Effector memory CD8-positive, alpha-beta T cell (primary cell): ENCODE results near the gene ZNF74.
"Not testable (repeated sequence)": the region's sequence is repeated elsewhere in the genome, so short reads cannot be mapped to it uniquely, and the experiment has no call there.

Experiments
- ATAC-seq: fragments of 150-1000 bp; cut with Tn5 transposase; replicated peaks from 2 replicates; pipeline ENCODE4 v1.10.0; 2021; ENCODE audit warnings: mild to moderate bottlenecking, moderate library complexity
- DNase-seq, 3 experiments: peaks; one replicate each; pipeline ENCODE4 v3.0.0; 2021
- H3K27ac Mint-ChIP-seq, 2 donors: one replicate each; pipeline ENCODE4 v1.8.0; 2022; ENCODE audit warnings: mild to moderate bottlenecking in 2 of 2, mixed read lengths in 2 of 2, moderate library complexity in 2 of 2
- H3K27me3 Mint-ChIP-seq, 2 donors: one replicate each; pipeline ENCODE4 v1.8.0; 2022; ENCODE audit warnings: mixed read lengths in 2 of 2
- H3K36me3 Mint-ChIP-seq: one replicate; pipeline ENCODE4 v1.8.0; 2022; ENCODE audit warnings: mild to moderate bottlenecking, moderate library complexity, mixed read lengths; ENCODE audit not compliant: insufficient read depth
- H3K4me1 Mint-ChIP-seq, 2 donors: one replicate each; pipeline ENCODE4 v1.8.0; 2022; ENCODE audit warnings: low read depth in 2 of 2, mixed read lengths in 2 of 2
- H3K4me3 Mint-ChIP-seq, 2 donors: one replicate each; pipeline ENCODE4 v1.8.0; 2022; ENCODE audit warnings: mild to moderate bottlenecking in 2 of 2, mixed read lengths in 2 of 2, moderate library complexity in 2 of 2
- H3K9me3 Mint-ChIP-seq, 2 donors: one replicate each; pipeline ENCODE4 v1.8.0; 2022; ENCODE audit warnings: mixed read lengths in 2 of 2

ZNF74 gene

DNA sequence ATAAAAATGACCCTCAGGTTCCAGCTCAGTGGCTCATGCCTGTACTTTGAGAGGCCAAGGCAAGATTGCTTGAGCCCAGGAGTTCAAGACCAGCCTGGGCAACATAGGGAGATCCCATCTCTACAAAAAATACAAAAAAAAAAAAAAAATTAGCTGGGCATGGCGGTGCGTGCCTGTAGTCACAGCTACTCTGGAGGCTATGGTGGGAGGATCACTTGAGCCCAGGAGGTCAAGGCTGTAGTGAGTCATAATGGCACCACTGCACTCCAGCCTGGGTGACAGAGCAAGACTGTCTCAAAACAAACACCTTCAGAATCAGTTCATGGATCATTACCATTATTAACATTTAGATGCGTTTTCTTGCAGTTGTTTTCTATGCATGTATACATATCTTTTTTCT, 15.4 kb downstream of the ZNF74 start:
- not testable (repeated sequence) for H3K27ac Mint-ChIP-seq, H3K9me3 Mint-ChIP-seq, H3K4me1 Mint-ChIP-seq, H3K27me3 Mint-ChIP-seq, ATAC-seq, H3K36me3 Mint-ChIP-seq, DNase-seq, H3K4me3 Mint-ChIP-seq

GRCh38 chr22:20412474-20413216, 18.7 kb downstream of the ZNF74 start:
- ATAC-seq (no peak), DNase-seq (no peak)
- Mint-ChIP-seq H3K9me3 (no peaks in the 10 kb centered on the region), H3K36me3 (no peaks in the 10 kb centered on the region), H3K27ac (no peak overlapping the region), H3K4me3 (no peak overlapping the region), H3K27me3 (no peaks in the 10 kb centered on the region), H3K4me1 (no peaks in the 10 kb centered on the region)

- H3K4me3 Mint-ChIP-seq: no peak overlapping the region
- H3K9me3 Mint-ChIP-seq: no peaks in the 10 kb centered on the region
- no peak for ATAC-seq
- H3K36me3 Mint-ChIP-seq: peaks cover 1% of the 10 kb centered on the region
- H3K4me1 Mint-ChIP-seq: peaks cover 0 to 3% of the 10 kb centered on the region in 2 donors
- no peak for DNase-seq
- H3K27me3 Mint-ChIP-seq: no peaks in the 10 kb centered on the region
- peak overlapping the region in 1 of 2 donors; percentile 35 for H3K27ac Mint-ChIP-seq
These were observed 19.5 kb downstream of the ZNF74 start for GRCh38 chr22:20413217-20414058.

DNA sequence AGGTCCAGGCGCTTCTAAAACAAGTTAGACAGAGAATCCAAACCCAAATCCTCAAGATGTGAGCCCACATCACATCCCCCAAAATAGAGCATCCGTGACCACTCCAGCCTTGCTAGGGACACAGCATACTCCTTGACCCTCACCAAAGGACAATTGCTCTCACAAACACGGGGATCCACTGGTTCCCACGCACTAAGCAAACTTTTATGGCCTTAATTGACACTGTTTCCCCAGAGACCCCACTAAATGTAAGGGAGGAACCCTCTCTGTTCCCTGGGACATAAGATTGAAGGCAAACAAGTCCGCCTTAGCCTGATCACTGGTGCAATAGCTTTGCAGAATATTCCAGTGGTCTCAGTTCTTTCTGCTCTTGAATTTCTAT, 20.1 kb downstream of the ZNF74 start:
- no peak overlapping the region for H3K27ac Mint-ChIP-seq
- ATAC-seq (no peak), DNase-seq (no peak)
- peaks cover 0 to 3% of the 10 kb centered on the region in 2 donors for H3K4me1 Mint-ChIP-seq
- no peaks in the 10 kb centered on the region for H3K9me3 Mint-ChIP-seq
- no peak overlapping the region for H3K4me3 Mint-ChIP-seq
- H3K36me3 Mint-ChIP-seq: peaks cover 2% of the 10 kb centered on the region
- no peaks in the 10 kb centered on the region for H3K27me3 Mint-ChIP-seq

GRCh38 chr22:20414450-20414849, 20.5 kb downstream of the ZNF74 start:
- no peak for ATAC-seq

DNA sequence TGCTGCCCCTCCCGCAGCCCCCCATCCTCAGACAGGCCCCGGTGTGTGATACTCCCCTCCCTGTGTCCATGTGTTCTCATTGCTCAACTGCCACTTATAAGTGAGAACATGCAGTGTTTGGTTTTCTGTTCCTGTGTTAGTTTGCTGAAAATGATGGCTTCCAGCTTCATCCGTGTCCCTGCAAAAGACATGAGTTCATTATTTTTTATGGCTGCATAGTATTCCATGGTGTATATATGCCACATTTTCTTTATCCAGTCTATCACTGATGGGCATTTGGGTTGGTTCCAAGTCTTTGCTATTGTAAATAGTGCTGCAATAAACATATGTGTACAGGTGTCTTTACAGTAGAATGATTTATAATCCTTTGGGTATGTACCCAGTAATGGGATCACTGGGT, 21.3 kb downstream of the ZNF74 start:
- H3K9me3 Mint-ChIP-seq, ATAC-seq, H3K27me3 Mint-ChIP-seq, DNase-seq, H3K4me3 Mint-ChIP-seq, H3K27ac Mint-ChIP-seq, H3K36me3 Mint-ChIP-seq, H3K4me1 Mint-ChIP-seq: not testable (repeated sequence)

More at GRCh38 chr22:20414450-20414849, 20.5 kb downstream of the ZNF74 start:
- Mint-ChIP-seq H3K27me3 (no peaks in the 10 kb centered on the region), H3K4me3 (no peak overlapping the region), H3K36me3 (peaks cover 2% of the 10 kb centered on the region), H3K27ac (no peak overlapping the region), H3K9me3 (no peaks in the 10 kb centered on the region), H3K4me1 (peaks cover 0 to 3% of the 10 kb centered on the region in 2 donors)
- DNase-seq: no peak

DNA sequence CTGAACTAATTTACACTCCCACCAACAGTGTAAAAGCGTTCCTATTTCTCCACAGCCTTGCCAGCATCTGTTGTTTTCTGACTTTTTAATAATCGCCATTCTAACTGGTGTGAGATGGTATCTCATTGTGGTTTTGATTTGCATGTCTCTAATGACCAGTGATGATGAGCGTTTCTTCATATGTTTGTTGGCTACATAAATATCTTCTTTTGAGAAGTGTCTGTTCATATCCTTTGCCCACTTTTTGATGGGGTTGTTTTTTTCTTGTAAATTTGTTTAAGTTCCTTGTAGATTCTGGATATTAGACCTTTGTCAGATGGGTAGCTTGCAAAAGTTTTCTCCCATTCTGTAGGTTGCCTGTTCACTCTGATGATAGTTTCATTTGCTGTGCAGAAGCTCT, 21.7 kb downstream of the ZNF74 start:
- not testable (repeated sequence) for H3K9me3 Mint-ChIP-seq, H3K36me3 Mint-ChIP-seq, H3K4me3 Mint-ChIP-seq, H3K27me3 Mint-ChIP-seq, H3K4me1 Mint-ChIP-seq, ATAC-seq, H3K27ac Mint-ChIP-seq, DNase-seq

GRCh38 chr22:20418211-20418788, 24.3 kb downstream of the ZNF74 start:
- DNase-seq (peak; percentile 62 to 69 (median 66)), ATAC-seq (peak; percentile 86)
- no peak overlapping the region for H3K27ac Mint-ChIP-seq
- H3K27me3 Mint-ChIP-seq: no peaks in the 10 kb centered on the region
- H3K4me1 Mint-ChIP-seq: peaks cover 0 to 3% of the 10 kb centered on the region in 2 donors
- H3K36me3 Mint-ChIP-seq: peaks cover 2% of the 10 kb centered on the region
- H3K4me3 Mint-ChIP-seq: peak overlapping the region; percentile 50 to 53
- no peaks in the 10 kb centered on the region for H3K9me3 Mint-ChIP-seq

DNA sequence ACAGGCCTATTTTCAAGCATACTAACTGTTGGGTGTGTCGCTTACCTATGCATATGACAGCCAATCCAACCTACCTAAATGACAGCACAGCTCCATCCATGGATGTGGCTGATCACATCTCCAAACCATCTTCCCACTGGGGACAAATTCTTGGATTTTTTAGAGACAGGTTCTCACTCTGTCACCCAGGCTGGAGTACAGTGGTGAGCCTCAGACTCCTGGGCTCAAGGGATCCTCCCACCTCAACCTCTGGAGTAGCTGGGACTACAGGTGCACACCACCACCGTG, 25.7 kb downstream of the ZNF74 start:
- Mint-ChIP-seq H3K27ac (no peak overlapping the region), H3K36me3 (peaks cover 2% of the 10 kb centered on the region), H3K9me3 (no peaks in the 10 kb centered on the region), H3K4me1 (peaks cover 0 to 4% of the 10 kb centered on the region in 2 donors), H3K4me3 (peak overlapping the region in 1 of 2 donors; percentile 19), H3K27me3 (peaks cover 0 to under 1% of the 10 kb centered on the region in 2 donors)
- ATAC-seq: no peak
- no peak for DNase-seq

GRCh38 chr22:20420157-20420842, 26.3 kb downstream of the ZNF74 start:
- Mint-ChIP-seq H3K4me3 (no peak overlapping the region), H3K9me3 (no peaks in the 10 kb centered on the region), H3K27me3 (peaks cover 0 to 5% of the 10 kb centered on the region in 2 donors), H3K36me3 (peaks cover 2% of the 10 kb centered on the region), H3K4me1 (peaks cover 0 to 6% of the 10 kb centered on the region in 2 donors), H3K27ac (no peak overlapping the region)
- no peak for ATAC-seq
- DNase-seq: no peak

- Mint-ChIP-seq H3K27ac (no peak overlapping the region), H3K27me3 (peaks cover 0 to 7% of the 10 kb centered on the region in 2 donors), H3K4me3 (no peak overlapping the region), H3K36me3 (peaks cover 2% of the 10 kb centered on the region), H3K4me1 (peaks cover 0 to 6% of the 10 kb centered on the region in 2 donors), H3K9me3 (no peaks in the 10 kb centered on the region)
- no peak for DNase-seq
- no peak for ATAC-seq
These were observed 27.5 kb downstream of the ZNF74 start for GRCh38 chr22:20421507-20421874.

GRCh38 chr22:20422271-20423007, 28.5 kb downstream of the ZNF74 start:
- Mint-ChIP-seq H3K4me3 (no peak overlapping the region), H3K27ac (no peak overlapping the region), H3K9me3 (no peaks in the 10 kb centered on the region), H3K36me3 (peaks cover 5% of the 10 kb centered on the region), H3K27me3 (peaks cover 0 to 17% of the 10 kb centered on the region in 2 donors), H3K4me1 (peaks cover 0 to 6% of the 10 kb centered on the region in 2 donors)
- DNase-seq (no peak), ATAC-seq (no peak)
